GM12874 (cell line): ENCODE data around the gene ZDHHC13.

Source experiments
- CTCF ChIP-seq: IDR thresholded peaks from 2 replicates; pipeline ENCODE4 v1.5.1; 2011; ENCODE audit warnings: low read depth, mild to moderate bottlenecking, control low read depth, low read length, moderate library complexity; ENCODE audit not compliant: insufficient read depth

Gene ZDHHC13

GRCh38 chr11:19089421-19089820 is 27.5 kb upstream of the ZDHHC13 start:
- no peak for TF ChIP-seq CTCF

GRCh38 chr11:19091366-19091765 is 25.6 kb upstream of the ZDHHC13 start:
- TF ChIP-seq CTCF, result no peak

GRCh38 chr11:19092342-19092741 is 24.6 kb upstream of the ZDHHC13 start:
- TF ChIP-seq CTCF, result no peak

- TF ChIP-seq CTCF, result no peak
These were observed 24.1 kb upstream of the ZDHHC13 start for GRCh38 chr11:19092850-19093249.

GRCh38 chr11:19093976-19094375 is 23.0 kb upstream of the ZDHHC13 start:
- no peak for TF ChIP-seq CTCF

- TF ChIP-seq CTCF, result no peak
These were observed 22.1 kb upstream of the ZDHHC13 start for GRCh38 chr11:19094859-19095258.

- TF ChIP-seq CTCF, result no peak
These were observed 17.9 kb upstream of the ZDHHC13 start for GRCh38 chr11:19099093-19099492.

- TF ChIP-seq CTCF, result no peak
These were observed 16.1 kb upstream of the ZDHHC13 start for GRCh38 chr11:19100885-19101284.
